Thyroid gland (tissue), 4 donors: ENCODE data around the gene FOXC1.

Experiments
- CTCF ChIP-seq, 6 experiments: fragments of 200-600 bp in 3 of 6; fragments of 450-650 bp in 3 of 6; sonication (generic) in 3 of 6; IDR thresholded peaks; one replicate each; pipeline ENCODE4 v1.5.1; 2016 to 2019; ENCODE audit warnings: antibody characterized with exemption in 6 of 6, mild to moderate bottlenecking in 2 of 6, inconsistent platforms in 1 of 6, moderate library complexity in 1 of 6
- POLR2A ChIP-seq, 2 donors: fragments of 450-650 bp; IDR thresholded peaks; one replicate each; pipeline ENCODE4 v1.6.1; 2017; ENCODE audit warnings: antibody characterized with exemption in 2 of 2, mild to moderate bottlenecking in 2 of 2, moderate library complexity in 1 of 2

- no peak for TF ChIP-seq CTCF (IDR thresholded peaks at IDR 0.05)
- TF ChIP-seq POLR2A (IDR thresholded peaks at IDR 0.05), result no peak
These were observed 19.1 kb upstream of the FOXC1 start for GRCh38 chr6:1590580-1590979.
